Osteoblast (primary cell): ENCODE results near the gene OTUD5. TPM values are rescaled to one million over a fixed set of nuclear protein-coding genes. Genes with fewer than 3 reads are reported as not detected.

Experiments
- DNase-seq: peaks from one replicate; pipeline ENCODE4 v3.0.0; 2011; ENCODE audit warnings: low spot score, mixed read lengths; ENCODE audit not compliant: insufficient read length; ENCODE audit errors: missing footprints
- H2AFZ ChIP-seq: 2 replicates; pipeline ENCODE4 v1.6.0; 2011; ENCODE audit warnings: mild to moderate bottlenecking, low read length
- H3K27ac ChIP-seq: 2 replicates; pipeline ENCODE4 v1.5.1; 2011; ENCODE audit warnings: mild to moderate bottlenecking, low read depth, low read length, moderate library complexity
- H3K27me3 ChIP-seq: 2 replicates; pipeline ENCODE4 v1.6.0; 2012; ENCODE audit warnings: mild to moderate bottlenecking, control low read depth, inconsistent platforms, low read length, moderate library complexity; ENCODE audit not compliant: insufficient read depth
- H3K36me3 ChIP-seq: 2 replicates; pipeline ENCODE4 v1.5.1; 2011; ENCODE audit warnings: mild to moderate bottlenecking, low read length, control low read depth, moderate library complexity; ENCODE audit not compliant: insufficient read depth
- H3K4me1 ChIP-seq: 2 replicates; pipeline ENCODE4 v1.5.1; 2011; ENCODE audit warnings: mild to moderate bottlenecking, low read length, control low read depth, moderate library complexity; ENCODE audit not compliant: insufficient read depth
- H3K4me2 ChIP-seq: 2 replicates; pipeline ENCODE4 v1.6.0; 2011; ENCODE audit warnings: mild to moderate bottlenecking, low read length; ENCODE audit not compliant: insufficient read depth
- H3K4me3 ChIP-seq: fragments of 200-600 bp; sonication (generic); 3 replicates; pipeline ENCODE4 v1.5.1; 2012; ENCODE audit warnings: mild to moderate bottlenecking, low read length, inconsistent platforms; ENCODE audit not compliant: insufficient read depth
- H3K79me2 ChIP-seq: 2 replicates; pipeline ENCODE4 v1.6.0; 2012; ENCODE audit warnings: mild to moderate bottlenecking, low read length, control low read depth, inconsistent platforms; ENCODE audit not compliant: insufficient read depth
- H3K9me3 ChIP-seq: 2 replicates; pipeline ENCODE4 v1.5.1; 2011; ENCODE audit warnings: low read depth, low read length, control low read depth
- H4K20me1 ChIP-seq: 2 replicates; pipeline ENCODE4 v1.6.0; 2012; ENCODE audit warnings: mild to moderate bottlenecking, low read length, control low read depth; ENCODE audit not compliant: insufficient read depth
- CTCF ChIP-seq: IDR thresholded peaks from 2 replicates; pipeline ENCODE4 v1.5.1; 2011; ENCODE audit warnings: mild to moderate bottlenecking, low read depth, low read length, moderate library complexity; ENCODE audit errors: extremely low read depth
- total RNA-seq: library from RNA; depleted of rRNA; stranded (reverse); fragments of >200 nt; gene quantifications from 2 replicates; pipeline ENCODE4 v1.2.3, GENCODE V29; 2012

The OTUD5 gene
- total RNA-seq, 1 donor: 33.7 TPM

- Histone ChIP-seq H3K36me3 (peaks cover 16% of the 10 kb centered on the region), H3K27me3 (no peaks in the 10 kb centered on the region), H2AFZ (no peak overlapping the region), H3K27ac (no peak overlapping the region), H3K9me3 (no peaks in the 10 kb centered on the region), H4K20me1 (no peaks in the 10 kb centered on the region), H3K79me2 (no peaks in the 10 kb centered on the region), H3K4me2 (no peak overlapping the region), H3K4me3 (no peak overlapping the region), H3K4me1 (no peaks in the 10 kb centered on the region)
- no peak for TF ChIP-seq CTCF
- DNase-seq: no peak
Observed at GRCh38 chrX:48978226-48978625, 20.8 kb upstream of the OTUD5 start.

GRCh38 chrX:48976086-48976485 is 18.7 kb upstream of the OTUD5 start:
- Histone ChIP-seq H4K20me1 (no peaks in the 10 kb centered on the region), H3K4me3 (no peak overlapping the region), H3K4me2 (no peak overlapping the region), H3K79me2 (no peaks in the 10 kb centered on the region), H3K36me3 (peaks cover 10% of the 10 kb centered on the region), H2AFZ (no peak overlapping the region), H3K4me1 (peaks cover 3% of the 10 kb centered on the region), H3K27ac (no peak overlapping the region), H3K9me3 (no peaks in the 10 kb centered on the region), H3K27me3 (no peaks in the 10 kb centered on the region)
- no peak for TF ChIP-seq CTCF
- DNase-seq: no peak

GRCh38 chrX:48975541-48975940 is 18.1 kb upstream of the OTUD5 start:
- H3K4me3 ChIP-seq: no peak overlapping the region
- H4K20me1 ChIP-seq: no peaks in the 10 kb centered on the region
- no peak for TF ChIP-seq CTCF
- H3K4me2 ChIP-seq: no peak overlapping the region
- H2AFZ ChIP-seq: no peak overlapping the region
- no peaks in the 10 kb centered on the region for H3K79me2 ChIP-seq
- no peak overlapping the region for H3K27ac ChIP-seq
- no peaks in the 10 kb centered on the region for H3K27me3 ChIP-seq
- no peaks in the 10 kb centered on the region for H3K9me3 ChIP-seq
- peaks cover 8% of the 10 kb centered on the region for H3K36me3 ChIP-seq
- peaks cover 3% of the 10 kb centered on the region for H3K4me1 ChIP-seq
- no peak for DNase-seq

- Histone ChIP-seq H3K79me2 (no peaks in the 10 kb centered on the region), H3K4me3 (no peak overlapping the region), H4K20me1 (no peaks in the 10 kb centered on the region), H3K36me3 (peaks cover 8% of the 10 kb centered on the region), H2AFZ (no peak overlapping the region), H3K4me1 (peaks cover 3% of the 10 kb centered on the region), H3K4me2 (no peak overlapping the region), H3K9me3 (no peaks in the 10 kb centered on the region), H3K27ac (no peak overlapping the region), H3K27me3 (no peaks in the 10 kb centered on the region)
- no peak for DNase-seq
- no peak for TF ChIP-seq CTCF
Observed at GRCh38 chrX:48975041-48975440, 17.6 kb upstream of the OTUD5 start.
